ENCODE data around the gene FBXO36. TPM values are rescaled to one million over a fixed set of nuclear protein-coding genes. Genes with fewer than 3 reads are reported as not detected.

Gene FBXO36
- total RNA-seq, 1 experiment from 2014 or later, result 3.0 TPM

DNA sequence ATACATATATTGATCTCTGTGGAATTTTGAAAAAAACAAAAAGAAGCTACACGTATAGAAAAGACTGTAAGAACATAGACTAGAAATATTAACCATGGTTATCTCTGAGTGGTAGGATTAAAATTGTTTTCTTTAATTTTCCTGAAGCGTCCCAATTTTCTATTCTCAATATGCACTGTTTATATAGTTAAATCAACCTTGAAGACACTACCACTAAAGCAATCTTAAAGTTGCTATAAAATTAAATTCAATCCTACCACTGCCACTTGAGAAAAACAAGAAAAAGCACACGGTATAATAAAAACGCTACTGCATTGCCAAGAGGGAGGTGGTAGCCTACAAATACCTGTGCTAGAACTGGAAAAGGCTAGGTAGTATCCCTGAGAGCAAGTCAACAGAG is 47.7 kb upstream of the FBXO36 start:
- Histone ChIP-seq H2BK15ac (ENCODE audit: low read depth, low read length) (no peak overlapping the region), H3K9me3 (ENCODE audit: control insufficient read depth, low read depth, low read length) (no peaks in the 10 kb centered on the region), H3K27me3 (ENCODE audit: insufficient read depth, low read length) (no peaks in the 10 kb centered on the region), H2BK5ac (ENCODE audit: insufficient read length, low read length) (no peak overlapping the region), H3K4ac (ENCODE audit: low read depth, low read length) (no peak overlapping the region), H4K5ac (ENCODE audit: insufficient read length, low read depth, low read length) (no peak overlapping the region), H2BK120ac (ENCODE audit: low read depth, low read length, poor library complexity, severe bottlenecking) (no peak overlapping the region), H3K56ac (ENCODE audit: insufficient read length, low read depth, low read length) (no peak overlapping the region), H3K23ac (ENCODE audit: insufficient read length, low read depth, low read length) (no peak overlapping the region), H2AK5ac (ENCODE audit: insufficient read length, low read length) (no peak overlapping the region), H3K23me2 (ENCODE audit: insufficient read length, low read depth, low read length, poor library complexity, severe bottlenecking) (no peaks in the 10 kb centered on the region), H2BK12ac (ENCODE audit: insufficient read length, low read depth, low read length) (no peak overlapping the region), H3T11ph (ENCODE audit: low read length) (no peak overlapping the region), H4K91ac (ENCODE audit: insufficient read length, low read depth, low read length) (no peak overlapping the region), H3K9ac (ENCODE audit: extremely low read depth, insufficient read length, low read length) (no peak overlapping the region), H4K8ac (replicated peaks; ENCODE audit: insufficient read length, low read depth, low read length) (no peak overlapping the region), H3K18ac (ENCODE audit: insufficient read length, low read depth, low read length) (no peak overlapping the region), H3K4me2 (ENCODE audit: insufficient read depth, insufficient read length, low read length) (no peak overlapping the region), H2AFZ (ENCODE audit: low read length) (no peak overlapping the region), H3K79me2 (ENCODE audit: insufficient read depth, low read length) (no peaks in the 10 kb centered on the region; the same call in 1 of the 2 replicates), H3K79me1 (ENCODE audit: insufficient read depth, low read depth, low read length, poor library complexity, severe bottlenecking) (peaks cover 2% of the 10 kb centered on the region), H2BK20ac (ENCODE audit: low read depth, low read length, poor library complexity, severe bottlenecking) (no peak overlapping the region), H3K27ac (ENCODE audit: insufficient read length, low read depth, low read length) (no peak overlapping the region), H4K20me1 (ENCODE audit: control insufficient read depth, insufficient read depth, insufficient read length) (no peaks in the 10 kb centered on the region), H3K14ac (ENCODE audit: insufficient read depth, low read length) (no peak overlapping the region), H3K4me1 (ENCODE audit: insufficient read depth, low read length) (no peaks in the 10 kb centered on the region)
- Mint-ChIP-seq H3K36me3 (ENCODE audit: insufficient read depth in 1 of 3, low read depth in 3 of 3) (peaks cover 12 to 34% (median 19%) of the 10 kb centered on the region in 3 experiments), H3K27me3 (ENCODE audit: low read depth) (no peaks in the 10 kb centered on the region), H3K27ac (peak overlapping the region in 2 of 3 experiments; percentile 62 to 66; a peak in 6 of 7 replicates), H3K4me3 (no peak overlapping the region), H3K9me3 (no peaks in the 10 kb centered on the region), H3K4me1 (peaks cover 3 to 7% of the 10 kb centered on the region in 2 experiments; a peak in 2 of 4 replicates)
- no peak for DNase-seq
- WGBS (ENCODE audit: extremely low coverage, insufficient read length, low lambda C conversion rate), result no CpG with 5 or more reads among the region's 4 CpGs
- TF ChIP-seq, protein P1, sequence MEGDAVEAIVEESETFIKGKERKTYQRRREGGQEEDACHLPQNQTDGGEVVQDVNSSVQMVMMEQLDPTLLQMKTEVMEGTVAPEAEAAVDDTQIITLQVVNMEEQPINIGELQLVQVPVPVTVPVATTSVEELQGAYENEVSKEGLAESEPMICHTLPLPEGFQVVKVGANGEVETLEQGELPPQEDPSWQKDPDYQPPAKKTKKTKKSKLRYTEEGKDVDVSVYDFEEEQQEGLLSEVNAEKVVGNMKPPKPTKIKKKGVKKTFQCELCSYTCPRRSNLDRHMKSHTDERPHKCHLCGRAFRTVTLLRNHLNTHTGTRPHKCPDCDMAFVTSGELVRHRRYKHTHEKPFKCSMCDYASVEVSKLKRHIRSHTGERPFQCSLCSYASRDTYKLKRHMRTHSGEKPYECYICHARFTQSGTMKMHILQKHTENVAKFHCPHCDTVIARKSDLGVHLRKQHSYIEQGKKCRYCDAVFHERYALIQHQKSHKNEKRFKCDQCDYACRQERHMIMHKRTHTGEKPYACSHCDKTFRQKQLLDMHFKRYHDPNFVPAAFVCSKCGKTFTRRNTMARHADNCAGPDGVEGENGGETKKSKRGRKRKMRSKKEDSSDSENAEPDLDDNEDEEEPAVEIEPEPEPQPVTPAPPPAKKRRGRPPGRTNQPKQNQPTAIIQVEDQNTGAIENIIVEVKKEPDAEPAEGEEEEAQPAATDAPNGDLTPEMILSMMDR (conservative IDR thresholded peaks at IDR 0.05), result no peak

Measured in H9 (cell line).